ENCODE results near the gene GPR32.
"Not testable (repeated sequence)": the region's sequence is repeated elsewhere in the genome, so short reads cannot be mapped to it uniquely, and the experiment has no call there.

- not testable (repeated sequence) for TF ChIP-seq CTCF (IDR thresholded peaks at IDR 0.05); ZFX (IDR thresholded peaks at IDR 0.05; ENCODE audit: borderline replicate concordance)
Measured at GRCh38 chr19:50756244-50756643, 14.0 kb upstream of the GPR32 start.
